ENCODE results near the gene PLEKHG4B.

PLEKHG4B gene

GRCh38 chr5:130601-131131 is 38.7 kb downstream of the PLEKHG4B start:
- no peak for DNase-seq (ENCODE audit: low read depth in 2 of 2)

GRCh38 chr5:136901-137300 is 44.9 kb downstream of the PLEKHG4B start:
- DNase-seq (ENCODE audit: low read depth in 2 of 2) = no peak

GRCh38 chr5:137741-138140 is 45.8 kb downstream of the PLEKHG4B start:
- no peak for DNase-seq (ENCODE audit: low read depth in 2 of 2)

GRCh38 chr5:138936-139335 is 47.0 kb downstream of the PLEKHG4B start:
- DNase-seq (ENCODE audit: low read depth in 2 of 2) = no peak

- DNase-seq (ENCODE audit: low read depth in 2 of 2) = no peak
Observed at GRCh38 chr5:139579-140442, 47.8 kb downstream of the PLEKHG4B start.

- no peak for DNase-seq (ENCODE audit: low read depth in 2 of 2)
Observed at GRCh38 chr5:140443-140829, 48.5 kb downstream of the PLEKHG4B start.

- no peak for DNase-seq (ENCODE audit: low read depth in 2 of 2)
Observed at GRCh38 chr5:141211-141610, 49.2 kb downstream of the PLEKHG4B start.

GRCh38 chr5:141761-142160 is 49.8 kb downstream of the PLEKHG4B start:
- DNase-seq (ENCODE audit: low read depth in 2 of 2) = no peak

GRCh38 chr5:142246-142810 is 50.4 kb downstream of the PLEKHG4B start:
- no peak for DNase-seq (ENCODE audit: low read depth in 2 of 2)

GRCh38 chr5:143041-143440 is 51.1 kb downstream of the PLEKHG4B start:
- DNase-seq (ENCODE audit: low read depth in 2 of 2) = no peak

GRCh38 chr5:144941-145340 is 53.0 kb downstream of the PLEKHG4B start:
- DNase-seq (ENCODE audit: low read depth in 2 of 2) = no peak

GRCh38 chr5:145585-146323 is 53.8 kb downstream of the PLEKHG4B start:
- no peak for DNase-seq (ENCODE audit: low read depth in 2 of 2)

- no peak for DNase-seq (ENCODE audit: low read depth in 2 of 2)
Observed at GRCh38 chr5:147751-148150, 55.8 kb downstream of the PLEKHG4B start.

- no peak for DNase-seq (ENCODE audit: low read depth in 2 of 2)
Observed at GRCh38 chr5:149745-150485, 57.9 kb downstream of the PLEKHG4B start.

GRCh38 chr5:150746-151145 is 58.8 kb downstream of the PLEKHG4B start:
- no peak for DNase-seq (ENCODE audit: low read depth in 2 of 2)

- no peak for DNase-seq (ENCODE audit: low read depth in 2 of 2)
Observed at GRCh38 chr5:152077-152476, 60.1 kb downstream of the PLEKHG4B start.

- DNase-seq (ENCODE audit: low read depth in 2 of 2) = no peak
Observed at GRCh38 chr5:153256-153655, 61.3 kb downstream of the PLEKHG4B start.

- no peak for DNase-seq (ENCODE audit: low read depth in 2 of 2)
Observed at GRCh38 chr5:154236-154635, 62.3 kb downstream of the PLEKHG4B start.

- no peak for DNase-seq (ENCODE audit: low read depth in 2 of 2)
Observed at GRCh38 chr5:154826-155225, 62.9 kb downstream of the PLEKHG4B start.

- DNase-seq (ENCODE audit: low read depth in 2 of 2) = no peak
Observed at GRCh38 chr5:155651-156410, 63.9 kb downstream of the PLEKHG4B start.
